Mesodermal cell (in vitro differentiated cells): ENCODE measurements around the gene C5orf52. TPM values are rescaled to one million over a fixed set of nuclear protein-coding genes. Genes with fewer than 3 reads are reported as not detected.
A peak's percentile ranks its signal among the peaks of the same experiment; 100 is the strongest.

ENCODE experiments used
- H3K27ac ChIP-seq: 2 replicates; pipeline ENCODE4 v1.7.0; 2013; ENCODE audit warnings: mild to moderate bottlenecking, low read depth, low read length, moderate library complexity; ENCODE audit not compliant: severe bottlenecking
- H3K36me3 ChIP-seq: 2 replicates; pipeline ENCODE4 v1.7.1; 2013; ENCODE audit warnings: mild to moderate bottlenecking, low read length, moderate library complexity; ENCODE audit not compliant: control insufficient read depth, insufficient read depth
- H3K4me1 ChIP-seq: one replicate; pipeline ENCODE4 v1.7.1; 2013; ENCODE audit warnings: mild to moderate bottlenecking, low read length; ENCODE audit not compliant: insufficient read depth, control insufficient read depth, poor library complexity, severe bottlenecking
- H3K4me3 ChIP-seq: 2 replicates; pipeline ENCODE4 v1.7.0; 2013; ENCODE audit warnings: low read length, control low read depth, mild to moderate bottlenecking; ENCODE audit not compliant: insufficient read depth, poor library complexity, severe bottlenecking; ENCODE audit errors: extremely low read depth
- H3K9me3 ChIP-seq: 2 replicates; pipeline ENCODE4 v1.7.1; 2013; ENCODE audit warnings: mild to moderate bottlenecking, low read length, moderate library complexity; ENCODE audit not compliant: control insufficient read depth
- WGBS, 2 experiments: methylation state at CpG; one replicate each; pipeline ENCODE4 v1.1.5; 2013; ENCODE audit warnings: missing lambda C conversion rate in 2 of 2; ENCODE audit not compliant: insufficient coverage in 2 of 2; 5-methylcytosine and 5-hydroxymethylcytosine counted together
- polyA plus RNA-seq, 2 experiments: library from polyadenylated mRNA; stranded (reverse); fragments of 50-300 nt; gene quantifications; one replicate each; pipeline ENCODE4 v1.2.3, GENCODE V29; 2013

C5orf52 gene
- polyA plus RNA-seq (2013, experiment 1 of 2) = not detected
- polyA plus RNA-seq (2013, experiment 2 of 2) = not detected

DNA sequence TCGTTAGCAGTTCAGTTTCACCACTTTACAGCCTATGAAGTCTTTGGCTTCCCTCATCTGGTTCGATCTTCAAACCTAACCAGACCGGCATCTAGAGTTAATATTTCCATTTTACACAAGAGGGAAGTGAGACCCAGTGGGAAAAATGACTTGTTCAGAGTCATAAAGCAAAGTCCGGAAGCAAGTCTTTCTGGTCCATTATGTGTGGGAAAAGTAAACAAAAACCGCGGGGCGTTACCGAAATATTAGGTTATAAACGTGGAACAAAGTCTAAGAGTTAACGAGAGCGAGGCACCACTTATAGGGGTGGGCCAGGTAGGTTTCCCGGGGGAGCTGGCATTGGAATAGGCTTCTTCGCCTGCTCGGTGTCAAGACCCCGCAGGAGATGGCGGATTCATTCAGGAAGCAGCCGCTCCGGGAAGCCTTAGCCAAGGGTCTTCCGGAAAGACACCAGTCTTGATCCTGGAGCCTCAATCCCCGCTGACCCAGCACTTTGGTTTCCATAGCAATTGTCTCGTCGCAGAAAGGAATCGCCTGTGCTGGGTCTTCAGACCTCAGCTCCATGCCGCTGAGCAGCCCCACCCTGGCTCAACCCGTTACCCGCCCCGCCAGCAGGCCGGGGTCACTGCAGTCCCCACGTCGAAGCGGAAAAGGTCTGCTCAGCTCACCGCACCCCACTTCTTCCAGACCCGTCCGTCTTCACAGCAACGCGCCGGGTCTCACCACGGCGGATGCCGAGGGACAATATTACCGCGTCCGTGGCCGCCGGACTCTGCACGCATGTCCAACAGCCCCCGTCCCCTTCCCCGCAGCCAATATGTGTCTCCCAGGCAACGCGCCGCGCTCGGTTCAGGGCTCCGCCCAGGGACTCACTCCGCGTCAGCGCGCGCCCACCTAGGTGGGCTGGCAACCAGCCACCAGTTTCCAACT lies at the start of gene C5orf52:
Gene C5orf52 (plus strand): TSS at position 872 of the 930 bp plus-strand sequence. CDS start 82 bp downstream, outside the sequence.
- 21 to 22% methylated on average over 49 to 57 of the region's 59 CpGs for WGBS, 2 experiments
- H3K4me1 ChIP-seq = no peaks in the 10 kb centered on the region
- no peaks in the 10 kb centered on the region for H3K9me3 ChIP-seq
- peak within 1 kb of the TSS; percentile 57 for H3K4me3 ChIP-seq
- no peaks in the 10 kb centered on the region for H3K36me3 ChIP-seq
- peak within 1 kb of the TSS; percentile 29 for H3K27ac ChIP-seq

DNA sequence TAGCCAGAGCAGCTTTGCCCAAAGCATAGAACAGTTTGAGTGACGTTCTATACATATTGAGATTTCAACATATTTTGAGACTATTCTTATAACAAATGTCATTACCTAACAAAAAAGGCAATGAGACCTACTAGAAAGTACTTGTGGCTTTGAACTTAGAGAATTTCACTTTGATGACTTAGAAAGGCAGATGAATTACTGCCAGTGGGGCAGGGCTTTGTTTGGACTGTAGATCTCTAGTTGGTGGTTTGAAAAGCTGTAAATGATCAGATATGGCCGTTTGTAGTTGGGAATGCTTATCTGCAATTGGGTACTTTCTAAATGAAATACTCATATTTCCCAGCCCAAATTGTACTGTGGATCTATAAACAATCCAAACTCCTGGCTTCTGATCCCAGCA lies 47.2 kb upstream of the C5orf52 start:
- WGBS, 2 experiments = no CpG with 5 or more reads among the region's 2 CpGs
- Histone ChIP-seq H3K27ac (no peak overlapping the region), H3K36me3 (no peaks in the 10 kb centered on the region), H3K4me3 (no peak overlapping the region), H3K9me3 (no peaks in the 10 kb centered on the region), H3K4me1 (no peaks in the 10 kb centered on the region)

DNA sequence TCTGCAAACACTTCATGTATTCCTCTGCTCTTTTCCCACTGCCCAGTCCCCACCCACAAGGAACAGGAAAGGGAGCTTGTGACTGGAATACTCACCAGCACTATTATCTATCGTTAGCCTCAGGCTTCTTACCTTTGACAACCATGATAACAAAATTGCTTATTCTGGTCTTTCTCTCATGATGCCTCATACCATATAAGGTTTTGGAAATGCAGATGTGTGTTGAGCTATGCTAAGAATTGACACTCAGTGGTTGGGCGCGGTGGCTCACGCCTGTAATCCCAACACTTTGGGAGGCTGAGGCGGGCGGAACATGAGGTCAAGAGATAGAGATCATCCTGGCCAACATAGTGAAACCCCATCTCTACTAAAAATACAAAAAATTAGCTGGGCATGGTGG lies 44.5 kb upstream of the C5orf52 start:
- Histone ChIP-seq H3K9me3 (peaks cover 15% of the 10 kb centered on the region), H3K36me3 (no peaks in the 10 kb centered on the region), H3K27ac (no peak overlapping the region), H3K4me1 (no peaks in the 10 kb centered on the region), H3K4me3 (no peak overlapping the region)
- 88 to 93% methylated on average over 3 to 6 of the region's 6 CpGs for WGBS, 2 experiments

DNA sequence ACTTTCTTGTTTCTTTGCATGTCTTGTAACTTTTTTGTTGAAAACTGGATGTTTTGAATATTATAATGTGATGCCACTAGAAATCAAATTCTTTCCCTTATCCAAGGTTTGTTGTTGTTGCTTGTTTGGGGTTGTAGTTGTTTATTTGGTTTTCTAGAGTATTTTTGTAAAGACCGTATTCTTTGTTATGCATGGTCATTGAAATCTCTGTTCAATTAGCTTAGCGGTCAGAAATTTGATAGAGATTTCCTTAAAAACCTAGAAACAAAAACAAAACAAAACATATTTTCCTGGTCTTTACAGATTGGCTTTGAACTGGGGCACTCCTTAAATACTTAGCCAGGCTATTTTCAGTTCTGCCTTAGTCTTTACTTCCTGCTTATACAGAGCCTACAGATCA lies 41.0 kb upstream of the C5orf52 start:
- no peaks in the 10 kb centered on the region for H3K36me3 ChIP-seq
- H3K27ac ChIP-seq = no peak overlapping the region
- peaks cover 15% of the 10 kb centered on the region for H3K9me3 ChIP-seq
- H3K4me3 ChIP-seq = no peak overlapping the region
- WGBS, 2 experiments = no CpG with 5 or more reads among the region's 2 CpGs
- H3K4me1 ChIP-seq = no peaks in the 10 kb centered on the region

DNA sequence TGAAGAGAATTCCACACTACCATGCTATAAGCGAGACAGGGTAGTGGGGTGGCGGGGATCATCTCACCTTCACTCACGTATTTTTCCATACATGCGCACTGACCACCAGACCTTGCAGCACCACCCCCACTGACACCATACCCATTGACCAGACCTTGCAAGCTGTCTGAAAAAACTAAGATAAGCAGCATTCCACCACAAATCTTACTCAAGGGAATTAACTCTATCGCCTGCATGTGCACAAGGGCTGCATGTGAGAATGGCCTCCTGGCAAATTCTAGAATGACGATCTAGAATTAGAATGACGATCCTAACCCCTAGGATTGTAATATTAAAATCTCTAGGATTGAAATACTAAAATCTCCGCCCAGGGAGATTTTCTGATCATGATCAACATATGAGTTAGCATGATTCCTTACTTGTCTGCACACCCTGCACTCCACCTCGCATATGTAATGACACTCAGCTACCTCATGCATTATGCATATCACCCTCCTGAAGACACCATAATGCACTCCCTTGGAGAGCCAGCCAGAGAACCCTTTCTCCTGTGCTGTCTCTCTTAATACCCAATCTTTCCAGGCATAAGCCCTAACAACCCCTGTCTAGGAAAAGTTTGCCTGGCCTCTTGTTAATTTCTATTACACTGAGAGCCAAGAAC lies 30.8 kb upstream of the C5orf52 start:
- no peak overlapping the region for H3K4me3 ChIP-seq
- no peaks in the 10 kb centered on the region for H3K4me1 ChIP-seq
- WGBS, 2 experiments = 93% methylated on average over 4 of the region's 9 CpGs
- H3K36me3 ChIP-seq = no peaks in the 10 kb centered on the region
- H3K9me3 ChIP-seq = no peaks in the 10 kb centered on the region
- H3K27ac ChIP-seq = no peak overlapping the region

DNA sequence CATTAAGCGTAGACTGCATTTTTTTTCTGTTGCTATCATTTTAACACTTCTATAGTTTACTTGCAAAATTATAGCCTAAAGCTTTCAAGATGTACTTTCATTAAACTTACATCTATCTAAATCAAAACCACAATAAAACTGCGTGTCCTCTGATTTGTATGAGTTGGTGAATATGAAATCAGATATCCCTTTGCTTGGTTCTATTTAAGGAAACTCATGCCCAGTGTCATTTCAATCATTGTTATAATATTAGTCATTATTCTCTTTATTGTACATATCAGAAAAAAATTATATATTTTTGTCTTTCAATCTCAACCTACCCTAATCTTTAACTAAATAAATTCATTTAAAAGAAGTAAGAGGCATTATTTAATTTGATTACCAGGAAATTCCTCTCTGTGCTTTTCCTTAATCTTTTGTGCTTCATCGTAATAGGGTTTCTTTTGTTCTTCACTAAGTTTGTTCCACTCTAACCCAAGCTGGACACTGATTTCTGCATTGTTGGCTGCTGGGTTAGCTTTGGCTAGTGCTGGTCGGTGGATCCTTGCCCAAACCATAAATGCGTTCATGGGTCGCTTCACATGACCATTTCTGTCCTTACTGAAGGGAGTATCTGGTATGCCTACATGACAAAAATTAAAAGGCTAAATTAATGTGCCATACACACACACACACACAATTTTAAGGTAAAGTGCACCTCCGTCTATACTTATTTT lies 22.9 kb upstream of the C5orf52 start:
- 81 to 82% methylated on average over 2 to 4 of the region's 7 CpGs for WGBS, 2 experiments
- Histone ChIP-seq H3K9me3 (peaks cover 13% of the 10 kb centered on the region), H3K4me1 (no peaks in the 10 kb centered on the region), H3K4me3 (no peak overlapping the region), H3K36me3 (no peaks in the 10 kb centered on the region), H3K27ac (no peak overlapping the region)

DNA sequence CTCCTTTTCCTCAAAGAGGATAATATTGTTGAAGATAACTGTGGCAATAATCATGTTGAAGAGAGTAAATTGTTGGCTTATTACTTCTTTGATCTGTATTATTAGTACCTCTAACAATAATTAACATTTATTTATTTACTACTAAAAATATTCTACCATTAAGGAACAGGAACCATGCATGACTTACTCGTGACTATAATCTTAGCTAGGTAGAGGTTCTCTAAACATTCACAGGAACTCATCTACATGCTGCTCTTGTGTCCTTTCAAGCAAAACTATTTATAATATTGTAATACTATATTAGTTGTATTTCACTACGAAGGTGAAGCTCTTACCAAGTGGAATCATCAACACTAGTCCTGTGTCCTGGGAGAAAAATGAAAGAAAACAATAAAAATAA lies 22.2 kb upstream of the C5orf52 start:
- no peak overlapping the region for H3K27ac ChIP-seq
- 100% methylated on average over 1 of the region's 2 CpGs; no CpG with 5 or more reads in 1 of the 2 experiments for WGBS, 2 experiments

DNA sequence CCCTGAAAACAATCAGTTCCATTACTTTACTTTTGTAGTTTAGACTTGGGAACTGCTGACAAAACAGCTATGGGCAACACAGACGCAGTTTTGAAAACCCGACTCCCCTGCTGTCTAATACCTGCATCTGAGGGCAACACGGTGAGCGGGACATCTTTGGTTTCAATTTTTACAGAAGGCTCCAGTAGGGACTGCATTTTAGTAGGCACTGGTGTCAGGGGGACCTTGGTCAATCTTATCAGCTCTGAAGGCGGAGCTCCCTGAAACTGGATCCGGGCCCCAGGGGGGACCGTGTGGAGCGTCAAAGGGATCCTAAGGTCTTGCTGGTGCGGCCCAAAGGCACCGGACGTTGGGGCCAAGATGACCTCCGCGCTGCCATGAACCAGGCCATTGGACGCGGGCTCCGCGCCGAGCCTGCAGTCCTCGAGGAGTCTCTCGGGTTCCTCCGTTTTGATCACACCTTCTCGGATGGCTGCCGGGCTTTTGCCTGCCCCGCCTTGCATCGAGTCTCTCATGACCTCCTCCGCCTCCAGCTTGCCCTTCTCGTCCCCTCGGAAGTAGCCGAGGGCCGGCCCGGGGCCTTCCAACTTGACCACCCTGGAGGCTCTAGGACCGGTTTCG lies 20.2 kb upstream of the C5orf52 start:
- H3K27ac ChIP-seq = no peak overlapping the region
- WGBS, 2 experiments = 89 to 93% methylated on average over 31 to 33 of the region's 33 CpGs
- H3K36me3 ChIP-seq = no peaks in the 10 kb centered on the region
- H3K9me3 ChIP-seq = peaks cover 28% of the 10 kb centered on the region
- H3K4me1 ChIP-seq = no peaks in the 10 kb centered on the region
- H3K4me3 ChIP-seq = no peak overlapping the region

More for the DNA sequence above, 22.2 kb upstream of the C5orf52 start:
- no peak overlapping the region for H3K4me3 ChIP-seq
- no peaks in the 10 kb centered on the region for H3K4me1 ChIP-seq
- H3K36me3 ChIP-seq = no peaks in the 10 kb centered on the region
- peaks cover 16% of the 10 kb centered on the region for H3K9me3 ChIP-seq

DNA sequence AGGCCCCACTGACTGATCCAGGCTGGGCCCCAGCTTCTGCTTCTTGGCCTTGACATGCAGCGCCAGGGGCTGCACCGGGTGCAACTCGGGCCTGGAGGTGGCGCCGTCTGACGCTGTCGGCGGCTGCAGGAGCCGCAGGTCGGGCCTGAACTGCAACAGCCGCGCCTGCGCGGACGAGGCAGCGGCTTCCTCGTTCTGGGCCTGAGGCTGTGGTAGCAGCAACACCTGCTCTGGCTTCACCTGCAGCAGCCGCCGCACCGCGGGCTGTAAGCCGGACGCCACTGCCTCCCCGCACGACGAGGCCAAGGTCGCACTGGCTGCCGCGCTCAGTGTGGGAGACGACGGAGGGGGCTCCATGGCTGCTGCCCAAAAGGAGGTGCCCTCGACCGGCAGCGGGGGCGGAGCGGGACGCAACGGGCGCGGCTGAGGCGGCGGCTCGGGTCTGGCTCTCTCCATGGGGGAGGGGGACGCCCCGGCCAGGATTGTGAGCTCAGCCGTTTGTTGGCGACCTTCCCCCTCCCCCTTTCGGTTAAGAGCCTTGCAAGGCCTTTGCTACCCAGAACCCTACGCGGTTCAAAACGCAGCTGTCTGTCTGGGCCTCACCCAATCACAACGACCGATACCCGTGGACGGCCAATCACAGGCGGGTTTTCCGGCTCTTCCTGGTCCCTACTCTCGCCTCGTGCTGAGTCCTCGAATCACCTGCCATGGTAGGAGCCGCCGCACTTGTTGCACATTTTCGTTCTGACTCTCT lies 19.5 kb upstream of the C5orf52 start:
- H3K4me1 ChIP-seq = no peaks in the 10 kb centered on the region
- H3K4me3 ChIP-seq = no peak overlapping the region
- no peak overlapping the region for H3K27ac ChIP-seq
- H3K9me3 ChIP-seq = peaks cover 28% of the 10 kb centered on the region
- no peaks in the 10 kb centered on the region for H3K36me3 ChIP-seq
- WGBS, 2 experiments = 64 to 74% methylated on average over 53 to 54 of the region's 63 CpGs

DNA sequence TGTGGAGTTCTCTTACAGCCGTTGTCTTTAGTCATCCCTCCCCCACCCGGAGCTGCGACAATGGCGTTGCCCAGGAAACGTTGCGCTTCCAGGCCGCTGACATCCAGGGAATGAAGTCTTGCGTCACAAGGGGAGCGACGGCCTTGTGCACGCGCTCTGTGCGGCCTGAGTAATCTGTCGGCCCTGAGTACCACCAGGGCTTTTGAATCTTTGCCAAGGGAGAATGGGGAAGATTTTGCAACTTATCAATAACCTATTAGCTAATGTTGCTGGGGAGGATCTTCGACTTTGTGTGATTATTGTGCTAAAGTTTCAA lies 19.0 kb upstream of the C5orf52 start, which contains the start of gene SOX30:
Gene SOX30 (minus strand): TSS at position 62 of the 316 bp plus-strand sequence. CDS start 360 bp downstream, outside the sequence.
- Histone ChIP-seq H3K4me3 (no peak within 1 kb of the TSS), H3K4me1 (no peaks in the 10 kb centered on the region), H3K27ac (no peak within 1 kb of the TSS), H3K9me3 (peaks cover 30% of the 10 kb centered on the region), H3K36me3 (no peaks in the 10 kb centered on the region)
- 90 to 95% methylated on average over 5 to 12 of the region's 15 CpGs for WGBS, 2 experiments
